K562 (cell line): ENCODE measurements around the gene CCDC34.
"Not testable (repeated sequence)": the region's sequence is repeated elsewhere in the genome, so short reads cannot be mapped to it uniquely, and the experiment has no call there.

Experiments
- CTCF ChIP-seq, 3 experiments: IDR thresholded peaks in 2 of 3; conservative IDR thresholded peaks in 1 of 3; 2 replicates each; pipeline ENCODE4 v1.5.1; 2011 to 2012; ENCODE audit warnings: low read length in 3 of 3, mild to moderate bottlenecking in 3 of 3, control low read depth in 2 of 3, improper control_type of control experiment in 1 of 3, inconsistent platforms in 1 of 3, low read depth in 1 of 3, mixed read lengths in 1 of 3, moderate library complexity in 1 of 3; ENCODE audit not compliant: insufficient read depth in 2 of 3
- POLR2A ChIP-seq: fragments of 450-650 bp; conservative IDR thresholded peaks from 2 replicates; pipeline ENCODE4 v1.6.1; 2016
- POLR2AphosphoS5 ChIP-seq: IDR thresholded peaks from 2 replicates; pipeline ENCODE4 v1.6.1; 2011; ENCODE audit warnings: mild to moderate bottlenecking, low read depth, low read length, moderate library complexity; ENCODE audit not compliant: control insufficient read depth, insufficient read depth

GRCh38 chr11:27327064-27327463, 36.0 kb downstream of the CCDC34 start:
- TF ChIP-seq POLR2AphosphoS5; POLR2A; CTCF (IDR thresholded peaks at IDR 0.05 in 2 of 3, conservative IDR thresholded peaks at IDR 0.05 in 1 of 3; ENCODE audit: insufficient read depth in 2 of 3, low read depth in 1 of 3, low read length in 3 of 3): not testable (repeated sequence)
